ENCODE results near the gene ANKRD42.

DNA sequence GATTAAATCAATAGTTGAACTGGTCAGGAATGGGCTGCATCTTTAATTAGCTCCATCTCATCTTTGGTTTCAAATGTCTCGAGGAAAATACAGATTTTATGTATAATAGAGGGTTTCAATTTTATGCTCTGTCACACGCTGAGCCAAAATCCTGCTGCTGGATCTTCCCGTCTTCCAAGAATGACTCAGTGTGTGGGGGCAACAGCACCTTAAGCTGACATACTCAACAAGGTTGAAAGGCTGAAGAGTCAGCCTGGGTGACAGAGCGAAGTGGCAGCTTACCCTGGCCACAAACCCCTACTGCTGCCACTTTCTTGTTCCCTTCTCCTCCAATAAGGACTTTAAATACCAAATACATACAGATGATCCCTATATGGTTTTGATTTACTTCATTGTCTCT lies 45.6 kb upstream of the ANKRD42 start:
- TF ChIP-seq TBP (optimal IDR thresholded peaks at IDR 0.05; ENCODE audit: low read depth, low read length) (no peak), SPI1 (IDR thresholded peaks at IDR 0.05; ENCODE audit: borderline replicate concordance, low read depth, low read length) (no peak), MAFF (IDR thresholded peaks at IDR 0.05; ENCODE audit: low read length) (no peak), CTBP1 (IDR thresholded peaks at IDR 0.05; ENCODE audit: borderline replicate concordance) (no peak)
- TF ChIP-seq, protein P1, sequence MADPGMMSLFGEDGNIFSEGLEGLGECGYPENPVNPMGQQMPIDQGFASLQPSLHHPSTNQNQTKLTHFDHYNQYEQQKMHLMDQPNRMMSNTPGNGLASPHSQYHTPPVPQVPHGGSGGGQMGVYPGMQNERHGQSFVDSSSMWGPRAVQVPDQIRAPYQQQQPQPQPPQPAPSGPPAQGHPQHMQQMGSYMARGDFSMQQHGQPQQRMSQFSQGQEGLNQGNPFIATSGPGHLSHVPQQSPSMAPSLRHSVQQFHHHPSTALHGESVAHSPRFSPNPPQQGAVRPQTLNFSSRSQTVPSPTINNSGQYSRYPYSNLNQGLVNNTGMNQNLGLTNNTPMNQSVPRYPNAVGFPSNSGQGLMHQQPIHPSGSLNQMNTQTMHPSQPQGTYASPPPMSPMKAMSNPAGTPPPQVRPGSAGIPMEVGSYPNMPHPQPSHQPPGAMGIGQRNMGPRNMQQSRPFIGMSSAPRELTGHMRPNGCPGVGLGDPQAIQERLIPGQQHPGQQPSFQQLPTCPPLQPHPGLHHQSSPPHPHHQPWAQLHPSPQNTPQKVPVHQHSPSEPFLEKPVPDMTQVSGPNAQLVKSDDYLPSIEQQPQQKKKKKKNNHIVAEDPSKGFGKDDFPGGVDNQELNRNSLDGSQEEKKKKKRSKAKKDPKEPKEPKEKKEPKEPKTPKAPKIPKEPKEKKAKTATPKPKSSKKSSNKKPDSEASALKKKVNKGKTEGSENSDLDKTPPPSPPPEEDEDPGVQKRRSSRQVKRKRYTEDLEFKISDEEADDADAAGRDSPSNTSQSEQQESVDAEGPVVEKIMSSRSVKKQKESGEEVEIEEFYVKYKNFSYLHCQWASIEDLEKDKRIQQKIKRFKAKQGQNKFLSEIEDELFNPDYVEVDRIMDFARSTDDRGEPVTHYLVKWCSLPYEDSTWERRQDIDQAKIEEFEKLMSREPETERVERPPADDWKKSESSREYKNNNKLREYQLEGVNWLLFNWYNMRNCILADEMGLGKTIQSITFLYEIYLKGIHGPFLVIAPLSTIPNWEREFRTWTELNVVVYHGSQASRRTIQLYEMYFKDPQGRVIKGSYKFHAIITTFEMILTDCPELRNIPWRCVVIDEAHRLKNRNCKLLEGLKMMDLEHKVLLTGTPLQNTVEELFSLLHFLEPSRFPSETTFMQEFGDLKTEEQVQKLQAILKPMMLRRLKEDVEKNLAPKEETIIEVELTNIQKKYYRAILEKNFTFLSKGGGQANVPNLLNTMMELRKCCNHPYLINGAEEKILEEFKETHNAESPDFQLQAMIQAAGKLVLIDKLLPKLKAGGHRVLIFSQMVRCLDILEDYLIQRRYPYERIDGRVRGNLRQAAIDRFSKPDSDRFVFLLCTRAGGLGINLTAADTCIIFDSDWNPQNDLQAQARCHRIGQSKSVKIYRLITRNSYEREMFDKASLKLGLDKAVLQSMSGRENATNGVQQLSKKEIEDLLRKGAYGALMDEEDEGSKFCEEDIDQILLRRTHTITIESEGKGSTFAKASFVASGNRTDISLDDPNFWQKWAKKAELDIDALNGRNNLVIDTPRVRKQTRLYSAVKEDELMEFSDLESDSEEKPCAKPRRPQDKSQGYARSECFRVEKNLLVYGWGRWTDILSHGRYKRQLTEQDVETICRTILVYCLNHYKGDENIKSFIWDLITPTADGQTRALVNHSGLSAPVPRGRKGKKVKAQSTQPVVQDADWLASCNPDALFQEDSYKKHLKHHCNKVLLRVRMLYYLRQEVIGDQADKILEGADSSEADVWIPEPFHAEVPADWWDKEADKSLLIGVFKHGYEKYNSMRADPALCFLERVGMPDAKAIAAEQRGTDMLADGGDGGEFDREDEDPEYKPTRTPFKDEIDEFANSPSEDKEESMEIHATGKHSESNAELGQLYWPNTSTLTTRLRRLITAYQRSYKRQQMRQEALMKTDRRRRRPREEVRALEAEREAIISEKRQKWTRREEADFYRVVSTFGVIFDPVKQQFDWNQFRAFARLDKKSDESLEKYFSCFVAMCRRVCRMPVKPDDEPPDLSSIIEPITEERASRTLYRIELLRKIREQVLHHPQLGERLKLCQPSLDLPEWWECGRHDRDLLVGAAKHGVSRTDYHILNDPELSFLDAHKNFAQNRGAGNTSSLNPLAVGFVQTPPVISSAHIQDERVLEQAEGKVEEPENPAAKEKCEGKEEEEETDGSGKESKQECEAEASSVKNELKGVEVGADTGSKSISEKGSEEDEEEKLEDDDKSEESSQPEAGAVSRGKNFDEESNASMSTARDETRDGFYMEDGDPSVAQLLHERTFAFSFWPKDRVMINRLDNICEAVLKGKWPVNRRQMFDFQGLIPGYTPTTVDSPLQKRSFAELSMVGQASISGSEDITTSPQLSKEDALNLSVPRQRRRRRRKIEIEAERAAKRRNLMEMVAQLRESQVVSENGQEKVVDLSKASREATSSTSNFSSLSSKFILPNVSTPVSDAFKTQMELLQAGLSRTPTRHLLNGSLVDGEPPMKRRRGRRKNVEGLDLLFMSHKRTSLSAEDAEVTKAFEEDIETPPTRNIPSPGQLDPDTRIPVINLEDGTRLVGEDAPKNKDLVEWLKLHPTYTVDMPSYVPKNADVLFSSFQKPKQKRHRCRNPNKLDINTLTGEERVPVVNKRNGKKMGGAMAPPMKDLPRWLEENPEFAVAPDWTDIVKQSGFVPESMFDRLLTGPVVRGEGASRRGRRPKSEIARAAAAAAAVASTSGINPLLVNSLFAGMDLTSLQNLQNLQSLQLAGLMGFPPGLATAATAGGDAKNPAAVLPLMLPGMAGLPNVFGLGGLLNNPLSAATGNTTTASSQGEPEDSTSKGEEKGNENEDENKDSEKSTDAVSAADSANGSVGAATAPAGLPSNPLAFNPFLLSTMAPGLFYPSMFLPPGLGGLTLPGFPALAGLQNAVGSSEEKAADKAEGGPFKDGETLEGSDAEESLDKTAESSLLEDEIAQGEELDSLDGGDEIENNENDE (IDR thresholded peaks at IDR 0.05; ENCODE audit: low read depth, low read length) = no peak
- TF ChIP-seq, protein P2, sequence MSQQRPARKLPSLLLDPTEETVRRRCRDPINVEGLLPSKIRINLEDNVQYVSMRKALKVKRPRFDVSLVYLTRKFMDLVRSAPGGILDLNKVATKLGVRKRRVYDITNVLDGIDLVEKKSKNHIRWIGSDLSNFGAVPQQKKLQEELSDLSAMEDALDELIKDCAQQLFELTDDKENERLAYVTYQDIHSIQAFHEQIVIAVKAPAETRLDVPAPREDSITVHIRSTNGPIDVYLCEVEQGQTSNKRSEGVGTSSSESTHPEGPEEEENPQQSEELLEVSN (IDR thresholded peaks at IDR 0.05; ENCODE audit: borderline replicate concordance in 1 of 2, extremely low read depth in 1 of 2, insufficient read depth in 1 of 2, insufficient read length in 1 of 2, low read depth in 1 of 2, low read length in 1 of 2, poor library complexity in 1 of 2, severe bottlenecking in 1 of 2) = no peak
- TF ChIP-seq, protein P3, sequence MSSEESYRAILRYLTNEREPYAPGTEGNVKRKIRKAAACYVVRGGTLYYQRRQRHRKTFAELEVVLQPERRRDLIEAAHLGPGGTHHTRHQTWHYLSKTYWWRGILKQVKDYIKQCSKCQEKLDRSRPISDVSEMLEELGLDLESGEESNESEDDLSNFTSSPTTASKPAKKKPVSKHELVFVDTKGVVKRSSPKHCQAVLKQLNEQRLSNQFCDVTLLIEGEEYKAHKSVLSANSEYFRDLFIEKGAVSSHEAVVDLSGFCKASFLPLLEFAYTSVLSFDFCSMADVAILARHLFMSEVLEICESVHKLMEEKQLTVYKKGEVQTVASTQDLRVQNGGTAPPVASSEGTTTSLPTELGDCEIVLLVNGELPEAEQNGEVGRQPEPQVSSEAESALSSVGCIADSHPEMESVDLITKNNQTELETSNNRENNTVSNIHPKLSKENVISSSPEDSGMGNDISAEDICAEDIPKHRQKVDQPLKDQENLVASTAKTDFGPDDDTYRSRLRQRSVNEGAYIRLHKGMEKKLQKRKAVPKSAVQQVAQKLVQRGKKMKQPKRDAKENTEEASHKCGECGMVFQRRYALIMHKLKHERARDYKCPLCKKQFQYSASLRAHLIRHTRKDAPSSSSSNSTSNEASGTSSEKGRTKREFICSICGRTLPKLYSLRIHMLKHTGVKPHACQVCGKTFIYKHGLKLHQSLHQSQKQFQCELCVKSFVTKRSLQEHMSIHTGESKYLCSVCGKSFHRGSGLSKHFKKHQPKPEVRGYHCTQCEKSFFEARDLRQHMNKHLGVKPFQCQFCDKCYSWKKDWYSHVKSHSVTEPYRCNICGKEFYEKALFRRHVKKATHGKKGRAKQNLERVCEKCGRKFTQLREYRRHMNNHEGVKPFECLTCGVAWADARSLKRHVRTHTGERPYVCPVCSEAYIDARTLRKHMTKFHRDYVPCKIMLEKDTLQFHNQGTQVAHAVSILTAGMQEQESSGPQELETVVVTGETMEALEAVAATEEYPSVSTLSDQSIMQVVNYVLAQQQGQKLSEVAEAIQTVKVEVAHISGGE (CRISPR knock-in tag; IDR thresholded peaks at IDR 0.05) = no peak
- TF ChIP-seq, protein P4, sequence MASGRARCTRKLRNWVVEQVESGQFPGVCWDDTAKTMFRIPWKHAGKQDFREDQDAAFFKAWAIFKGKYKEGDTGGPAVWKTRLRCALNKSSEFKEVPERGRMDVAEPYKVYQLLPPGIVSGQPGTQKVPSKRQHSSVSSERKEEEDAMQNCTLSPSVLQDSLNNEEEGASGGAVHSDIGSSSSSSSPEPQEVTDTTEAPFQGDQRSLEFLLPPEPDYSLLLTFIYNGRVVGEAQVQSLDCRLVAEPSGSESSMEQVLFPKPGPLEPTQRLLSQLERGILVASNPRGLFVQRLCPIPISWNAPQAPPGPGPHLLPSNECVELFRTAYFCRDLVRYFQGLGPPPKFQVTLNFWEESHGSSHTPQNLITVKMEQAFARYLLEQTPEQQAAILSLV (tag; IDR thresholded peaks at IDR 0.05) = no peak
- TF ChIP-seq, protein P5, sequence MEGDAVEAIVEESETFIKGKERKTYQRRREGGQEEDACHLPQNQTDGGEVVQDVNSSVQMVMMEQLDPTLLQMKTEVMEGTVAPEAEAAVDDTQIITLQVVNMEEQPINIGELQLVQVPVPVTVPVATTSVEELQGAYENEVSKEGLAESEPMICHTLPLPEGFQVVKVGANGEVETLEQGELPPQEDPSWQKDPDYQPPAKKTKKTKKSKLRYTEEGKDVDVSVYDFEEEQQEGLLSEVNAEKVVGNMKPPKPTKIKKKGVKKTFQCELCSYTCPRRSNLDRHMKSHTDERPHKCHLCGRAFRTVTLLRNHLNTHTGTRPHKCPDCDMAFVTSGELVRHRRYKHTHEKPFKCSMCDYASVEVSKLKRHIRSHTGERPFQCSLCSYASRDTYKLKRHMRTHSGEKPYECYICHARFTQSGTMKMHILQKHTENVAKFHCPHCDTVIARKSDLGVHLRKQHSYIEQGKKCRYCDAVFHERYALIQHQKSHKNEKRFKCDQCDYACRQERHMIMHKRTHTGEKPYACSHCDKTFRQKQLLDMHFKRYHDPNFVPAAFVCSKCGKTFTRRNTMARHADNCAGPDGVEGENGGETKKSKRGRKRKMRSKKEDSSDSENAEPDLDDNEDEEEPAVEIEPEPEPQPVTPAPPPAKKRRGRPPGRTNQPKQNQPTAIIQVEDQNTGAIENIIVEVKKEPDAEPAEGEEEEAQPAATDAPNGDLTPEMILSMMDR (IDR thresholded peaks at IDR 0.05 in 2 of 3, conservative IDR thresholded peaks at IDR 0.05 in 1 of 3; ENCODE audit: insufficient read depth in 2 of 3, low read depth in 1 of 3, low read length in 3 of 3) = no peak
